HG03558 (cell line): Measurements from ENCODE around the gene DMXL1.

Experiments
- ATAC-seq: cut with Tn5 transposase; IDR thresholded peaks from one replicate; pipeline ENCODE4 v1.9.1; 2021; ENCODE audit warnings: moderate number of reproducible peaks; ENCODE audit not compliant: unreplicated experiment; ENCODE audit errors: extremely low read depth

Gene DMXL1

GRCh38 chr5:119070828-119071560 lies at the start of gene DMXL1:
Gene DMXL1 (plus strand): TSS chr5:119071087. CDS start chr5:119071570, 483 bp downstream.
- ATAC-seq: peak; percentile 63

GRCh38 chr5:119021149-119021732 lies 49.6 kb upstream of the DMXL1 start:
- no peak for ATAC-seq

GRCh38 chr5:119022017-119022745 lies 48.7 kb upstream of the DMXL1 start:
- ATAC-seq: peak; percentile 83

GRCh38 chr5:119022773-119023172 lies 48.1 kb upstream of the DMXL1 start:
- ATAC-seq: no peak

GRCh38 chr5:119028575-119028974 lies 42.3 kb upstream of the DMXL1 start:
- ATAC-seq: no peak

GRCh38 chr5:119031011-119031886 lies 39.6 kb upstream of the DMXL1 start:
- peak; percentile 41 for ATAC-seq

- ATAC-seq: peak; percentile 51
Measured at GRCh38 chr5:119031905-119032304, 39.0 kb upstream of the DMXL1 start.

- peak; percentile 33 for ATAC-seq
Measured at GRCh38 chr5:119032656-119033055, 38.2 kb upstream of the DMXL1 start.

GRCh38 chr5:119033135-119033534 lies 37.8 kb upstream of the DMXL1 start:
- ATAC-seq: no peak

- no peak for ATAC-seq
Measured at GRCh38 chr5:119036101-119036762, 34.7 kb upstream of the DMXL1 start.

GRCh38 chr5:119037496-119038215 lies 33.2 kb upstream of the DMXL1 start:
- ATAC-seq: no peak

- no peak for ATAC-seq
Measured at GRCh38 chr5:119048246-119048645, 22.6 kb upstream of the DMXL1 start.

- ATAC-seq: no peak
Measured at GRCh38 chr5:119049824-119050449, 20.9 kb upstream of the DMXL1 start.

GRCh38 chr5:119054101-119054500 lies 16.8 kb upstream of the DMXL1 start:
- no peak for ATAC-seq

- ATAC-seq: no peak
Measured at GRCh38 chr5:119055294-119055693, 15.6 kb upstream of the DMXL1 start.

- no peak for ATAC-seq
Measured at GRCh38 chr5:119058979-119059529, 11.8 kb upstream of the DMXL1 start.

- ATAC-seq: no peak
Measured at GRCh38 chr5:119059740-119060255, 11.1 kb upstream of the DMXL1 start.
